HepG2 (cell line): ENCODE data around the gene STAM. TPM values are rescaled to one million over a fixed set of nuclear protein-coding genes. Genes with fewer than 3 reads are reported as not detected.
A peak's percentile ranks its signal among the peaks of the same experiment; 100 is the strongest.

Experiments
- AGO2 ChIP-seq: fragments of 200-400 bp; formaldehyde crosslinking; optimal IDR thresholded peaks from 2 replicates; pipeline ENCODE3; 2017; ENCODE audit warnings: mild to moderate bottlenecking, low read depth, low read length, moderate library complexity
- ARHGAP35 ChIP-seq: sonication (generic); formaldehyde crosslinking; IDR thresholded peaks from 2 replicates; pipeline ENCODE4 v1.9.0; 2022; ENCODE audit warnings: mild to moderate bottlenecking, inconsistent platforms, moderate library complexity, missing genetic modification reagents, borderline replicate concordance
- CREB1 ChIP-seq, 2 experiments: fragments of 450-650 bp in 1 of 2; IDR thresholded peaks; 2 replicates each; pipeline ENCODE4 v1.6.1; 2016 to 2017; ENCODE audit warnings: control low read depth in 1 of 2, mild to moderate bottlenecking in 1 of 2, missing compliant biosample characterization in 1 of 2, missing genetic modification characterization in 1 of 2
- DMAP1 ChIP-seq: IDR thresholded peaks from 2 replicates; pipeline ENCODE4 v1.6.1; 2016
- FOXA1 ChIP-seq, 2 experiments: fragments of 450-650 bp in 1 of 2; sonication (generic) in 1 of 2; formaldehyde crosslinking in 1 of 2; IDR thresholded peaks; 2 replicates each; pipeline versions ENCODE4 v1.4.0 to v1.6.1; 2016 to 2020; ENCODE audit warnings: missing genetic modification reagents in 1 of 2
- KLF11 ChIP-seq: IDR thresholded peaks from 2 replicates; pipeline ENCODE4 v1.6.1; 2016; ENCODE audit warnings: missing compliant biosample characterization
- MED13 ChIP-seq: sonication (generic); formaldehyde crosslinking; IDR thresholded peaks from 2 replicates; pipeline ENCODE4 v1.5.0; 2020; ENCODE audit warnings: missing genetic modification reagents
- MTA1 ChIP-seq: sonication (generic); formaldehyde crosslinking; IDR thresholded peaks from 2 replicates; pipeline ENCODE4 v1.4.0; 2020; ENCODE audit warnings: missing genetic modification reagents, mild to moderate bottlenecking, borderline replicate concordance
- NKX3-1 ChIP-seq: sonication (generic); formaldehyde crosslinking; IDR thresholded peaks from 2 replicates; pipeline ENCODE4 v1.5.0; 2020; ENCODE audit warnings: missing genetic modification reagents
- POLR2A ChIP-seq, 2 experiments: IDR thresholded peaks; 2 replicates each; pipeline ENCODE4 v1.6.1; 2011; ENCODE audit warnings: low read depth in 2 of 2, low read length in 2 of 2, mild to moderate bottlenecking in 1 of 2, moderate library complexity in 1 of 2; ENCODE audit not compliant: insufficient read depth in 1 of 2
- SIN3B ChIP-seq: fragments of 150-350 bp; IDR thresholded peaks from 2 replicates; pipeline ENCODE4 v1.6.1; 2014; ENCODE audit warnings: low read length
- TBP ChIP-seq: sonication (generic); formaldehyde crosslinking; IDR thresholded peaks from 2 replicates; pipeline ENCODE4 v1.5.0; 2020; ENCODE audit warnings: missing genetic modification reagents
- TEAD3 ChIP-seq: optimal IDR thresholded peaks from 2 replicates; pipeline ENCODE3; 2016; ENCODE audit warnings: borderline replicate concordance
- THAP8 ChIP-seq: sonication (generic); formaldehyde crosslinking; IDR thresholded peaks from 2 replicates; pipeline ENCODE4 v1.5.1; 2020; ENCODE audit warnings: missing genetic modification reagents, mild to moderate bottlenecking, borderline replicate concordance
- USF2 ChIP-seq, 2 experiments: sonication (generic) in 1 of 2; formaldehyde crosslinking in 1 of 2; IDR thresholded peaks; 2 replicates each; pipeline versions ENCODE4 v1.5.1 to v1.6.1; 2011 to 2020; ENCODE audit warnings: borderline replicate concordance in 1 of 2, low read depth in 1 of 2, low read length in 1 of 2, mild to moderate bottlenecking in 1 of 2, missing genetic modification reagents in 1 of 2, moderate library complexity in 1 of 2
- ZBTB20 ChIP-seq: sonication (generic); formaldehyde crosslinking; IDR thresholded peaks from 2 replicates; pipeline ENCODE4 v1.8.1; 2023; ENCODE audit warnings: missing genetic modification reagents, low read depth, mild to moderate bottlenecking, borderline replicate concordance
- ZFP36L1 ChIP-seq: sonication (generic); formaldehyde crosslinking; IDR thresholded peaks from 2 replicates; pipeline ENCODE4 v1.8.0; 2022; ENCODE audit warnings: mild to moderate bottlenecking, missing genetic modification reagents, moderate library complexity
- ZNF564 ChIP-seq: sonication (generic); formaldehyde crosslinking; IDR thresholded peaks from 2 replicates; pipeline ENCODE4 v1.8.1; 2023; ENCODE audit warnings: mild to moderate bottlenecking, missing genetic modification reagents
- ZNF652 ChIP-seq: IDR thresholded peaks from 2 replicates; pipeline ENCODE4 v1.6.1; 2016; ENCODE audit warnings: low read depth, borderline replicate concordance
- ZNF850 ChIP-seq: sonication (generic); formaldehyde crosslinking; conservative IDR thresholded peaks from 2 replicates; pipeline ENCODE4 v1.9.0; 2021; ENCODE audit warnings: mild to moderate bottlenecking, missing genetic modification reagents
- ZSCAN21 ChIP-seq: sonication (generic); formaldehyde crosslinking; IDR thresholded peaks from 2 replicates; pipeline ENCODE4 v1.8.0; 2022; ENCODE audit warnings: mild to moderate bottlenecking, missing genetic modification reagents, moderate library complexity, borderline replicate concordance
- ZXDC ChIP-seq: sonication (generic); formaldehyde crosslinking; IDR thresholded peaks from 2 replicates; pipeline ENCODE4 v1.5.0; 2020; ENCODE audit warnings: mild to moderate bottlenecking, missing genetic modification reagents
- polyA plus RNA-seq, 8 experiments: library from polyadenylated mRNA; depleted of rRNA in 3 of 8; stranded (reverse) in 7 of 8; unstranded in 1 of 8; fragments of >200 nt; fragmentation: Illumina TruSeq in 4 of 8; extraction: Trizol in 4 of 8; gene quantifications; 2 replicates each; pipeline versions ENCODE4 v1.2.1 to v1.2.3, GENCODE V29; 2011 to 2016; ENCODE audit warnings: low read depth in 4 of 8, missing spikeins in 1 of 8, mixed read lengths in 1 of 8; ENCODE audit not compliant: insufficient read depth in 1 of 8
- total RNA-seq, 5 experiments: library from RNA; depleted of rRNA; stranded (reverse); fragments of >200 nt; fragmentation: Illumina TruSeq; extraction: Trizol; gene quantifications; 2 replicates each; pipeline ENCODE4 v1.2.3, GENCODE V29; 2016; ENCODE audit warnings: low read depth in 1 of 5
- TF ChIP-seq, protein P1 (sequence below): sonication (generic); formaldehyde crosslinking; IDR thresholded peaks from 2 replicates; pipeline ENCODE4 v1.8.0; 2022; ENCODE audit warnings: missing genetic modification reagents, low read depth, mild to moderate bottlenecking, borderline replicate concordance
- TF ChIP-seq, protein P2 (sequence below): IDR thresholded peaks from 2 replicates; pipeline ENCODE4 v1.6.1; 2016; ENCODE audit warnings: control low read depth

The STAM gene
- total and polyA plus RNA-seq, 2 of the 13 experiments (the other 11 are each of a cell fraction or from before 2014, with no cell fraction given) = 19.5 to 25.1 TPM

GRCh38 chr10:17616403-17617030, 27.4 kb upstream of the STAM start (continued):
- TF ChIP-seq ZSCAN21 (CRISPR knock-in tag) = no peak
- TF ChIP-seq ZNF850 = no peak
- TF ChIP-seq CREB1 (IDR thresholded peaks at IDR 0.05) = no peak
- no peak for TF ChIP-seq CREB1 (CRISPR knock-in tag; IDR thresholded peaks at IDR 0.05)
- no peak for TF ChIP-seq USF2 (IDR thresholded peaks at IDR 0.05; ENCODE audit: low read depth, low read length)
- TF ChIP-seq USF2 (CRISPR knock-in tag; IDR thresholded peaks at IDR 0.05; ENCODE audit: borderline replicate concordance) = peak; percentile 33; the same call in 1 of the 2 replicates
- 0 out of 2 replicates have a peak, but pooled peaks have one; percentile 5 for TF ChIP-seq ARHGAP35 (CRISPR knock-in tag)
- peak; percentile 41 for TF ChIP-seq AGO2
- peak; percentile 54 for TF ChIP-seq TEAD3 (CRISPR knock-in tag)
- no peak for TF ChIP-seq THAP8 (CRISPR knock-in tag)
- TF ChIP-seq, protein P1, sequence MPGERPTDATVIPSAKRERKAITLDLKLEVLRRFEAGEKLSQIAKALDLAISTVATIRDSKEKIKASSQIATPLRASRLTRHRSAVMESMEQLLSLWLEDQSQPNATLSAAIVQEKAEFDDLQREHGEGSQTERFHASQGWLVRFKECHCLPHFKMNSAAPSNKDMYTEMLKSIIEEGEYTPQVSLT (CRISPR knock-in tag) = no peak
- TF ChIP-seq KLF11 (CRISPR knock-in tag) = no peak
- no peak for TF ChIP-seq ZFP36L1 (CRISPR knock-in tag)
- TF ChIP-seq MED13 = no peak
- TF ChIP-seq POLR2A (IDR thresholded peaks at IDR 0.05; ENCODE audit: insufficient read depth in 1 of 2, low read depth in 2 of 2, low read length in 2 of 2) = peak in 1 of 2 experiments; percentile 67; a peak in 1 of 4 replicates
- TF ChIP-seq MTA1 (CRISPR knock-in tag) = no peak
- TF ChIP-seq NKX3-1 (CRISPR knock-in tag) = no peak; the same call in 1 of the 2 replicates
- peak; percentile 21; the same call in 1 of the 2 replicates for TF ChIP-seq ZNF564 (CRISPR knock-in tag)
- no peak for TF ChIP-seq SIN3B
- TF ChIP-seq ZXDC = no peak
- TF ChIP-seq, protein P2, sequence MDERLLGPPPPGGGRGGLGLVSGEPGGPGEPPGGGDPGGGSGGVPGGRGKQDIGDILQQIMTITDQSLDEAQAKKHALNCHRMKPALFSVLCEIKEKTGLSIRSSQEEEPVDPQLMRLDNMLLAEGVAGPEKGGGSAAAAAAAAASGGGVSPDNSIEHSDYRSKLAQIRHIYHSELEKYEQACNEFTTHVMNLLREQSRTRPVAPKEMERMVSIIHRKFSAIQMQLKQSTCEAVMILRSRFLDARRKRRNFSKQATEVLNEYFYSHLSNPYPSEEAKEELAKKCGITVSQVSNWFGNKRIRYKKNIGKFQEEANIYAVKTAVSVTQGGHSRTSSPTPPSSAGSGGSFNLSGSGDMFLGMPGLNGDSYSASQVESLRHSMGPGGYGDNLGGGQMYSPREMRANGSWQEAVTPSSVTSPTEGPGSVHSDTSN (CRISPR knock-in tag) = no peak
- no peak for TF ChIP-seq TBP (CRISPR knock-in tag)
- TF ChIP-seq ZBTB20 (CRISPR knock-in tag) = no peak
- TF ChIP-seq DMAP1 (CRISPR knock-in tag) = no peak
- TF ChIP-seq FOXA1 (IDR thresholded peaks at IDR 0.05) = no peak
- no peak for TF ChIP-seq FOXA1 (CRISPR knock-in tag; IDR thresholded peaks at IDR 0.05)
- TF ChIP-seq ZNF652 (CRISPR knock-in tag) = no peak
